ENCODE results near the gene SUPV3L1.
A peak's percentile ranks its signal among the peaks of the same experiment; 100 is the strongest.

- peak; percentile 30 to 66 (median 32) for TF ChIP-seq CTCF (IDR thresholded peaks at IDR 0.05)
- no peak for TF ChIP-seq POLR2A (IDR thresholded peaks at IDR 0.05)
Measured at GRCh38 chr10:69222157-69223027, 42.4 kb downstream of the SUPV3L1 start.
